Measurements from ENCODE around the gene IQCF5.

- TF ChIP-seq CTCF (IDR thresholded peaks at IDR 0.05) (no peak), EZH2 (IDR thresholded peaks at IDR 0.05; ENCODE audit: borderline replicate concordance, insufficient read depth, low read depth, low read length, poor library complexity, severe bottlenecking) (no peak)
Measured at GRCh38 chr3:51875501-51875900, at the start of gene IQCF5.

All from B cell (primary cell).